ENCODE data around the gene TRMT13.

GRCh38 chr1:100087396-100087795 lies 45.6 kb upstream of the TRMT13 start:
- TF ChIP-seq, protein P1, sequence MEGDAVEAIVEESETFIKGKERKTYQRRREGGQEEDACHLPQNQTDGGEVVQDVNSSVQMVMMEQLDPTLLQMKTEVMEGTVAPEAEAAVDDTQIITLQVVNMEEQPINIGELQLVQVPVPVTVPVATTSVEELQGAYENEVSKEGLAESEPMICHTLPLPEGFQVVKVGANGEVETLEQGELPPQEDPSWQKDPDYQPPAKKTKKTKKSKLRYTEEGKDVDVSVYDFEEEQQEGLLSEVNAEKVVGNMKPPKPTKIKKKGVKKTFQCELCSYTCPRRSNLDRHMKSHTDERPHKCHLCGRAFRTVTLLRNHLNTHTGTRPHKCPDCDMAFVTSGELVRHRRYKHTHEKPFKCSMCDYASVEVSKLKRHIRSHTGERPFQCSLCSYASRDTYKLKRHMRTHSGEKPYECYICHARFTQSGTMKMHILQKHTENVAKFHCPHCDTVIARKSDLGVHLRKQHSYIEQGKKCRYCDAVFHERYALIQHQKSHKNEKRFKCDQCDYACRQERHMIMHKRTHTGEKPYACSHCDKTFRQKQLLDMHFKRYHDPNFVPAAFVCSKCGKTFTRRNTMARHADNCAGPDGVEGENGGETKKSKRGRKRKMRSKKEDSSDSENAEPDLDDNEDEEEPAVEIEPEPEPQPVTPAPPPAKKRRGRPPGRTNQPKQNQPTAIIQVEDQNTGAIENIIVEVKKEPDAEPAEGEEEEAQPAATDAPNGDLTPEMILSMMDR (IDR thresholded peaks at IDR 0.05): no peak
- no peak for TF ChIP-seq POLR2A (IDR thresholded peaks at IDR 0.05)
